Fibroblast of lung (primary cell): ENCODE measurements around the gene ZNF792. TPM values are rescaled to one million over a fixed set of nuclear protein-coding genes. Genes with fewer than 3 reads are reported as not detected.
"Not testable (repeated sequence)": the region's sequence is repeated elsewhere in the genome, so short reads cannot be mapped to it uniquely, and the experiment has no call there.

Experiments used
- DNase-seq, 2 donors: peaks; one replicate each; pipeline versions ENCODE4 v3.0.0 to v3.0.0-alpha.2; 2010; ENCODE audit warnings: low read depth in 2 of 2
- H2AFZ ChIP-seq: 2 replicates; pipeline ENCODE4 v1.5.1; 2012; ENCODE audit warnings: low read length, control low read depth, inconsistent platforms
- H3K27ac ChIP-seq: 2 replicates; pipeline ENCODE4 v1.5.1; 2011; ENCODE audit warnings: low read length, control low read depth; ENCODE audit not compliant: insufficient read depth
- H3K27me3 ChIP-seq: 2 replicates; pipeline ENCODE4 v1.5.1; 2011; ENCODE audit warnings: mild to moderate bottlenecking, low read length; ENCODE audit not compliant: control insufficient read depth, insufficient read depth
- H3K36me3 ChIP-seq: 2 replicates; pipeline ENCODE4 v1.5.1; 2011; ENCODE audit warnings: low read length; ENCODE audit not compliant: control insufficient read depth, insufficient read depth
- H3K4me1 ChIP-seq: 2 replicates; pipeline ENCODE4 v1.5.1; 2011; ENCODE audit warnings: low read length; ENCODE audit not compliant: control insufficient read depth, insufficient read depth; ENCODE audit errors: extremely low read depth
- H3K4me2 ChIP-seq: 2 replicates; pipeline ENCODE4 v1.5.1; 2011; ENCODE audit warnings: low read length, control low read depth; ENCODE audit not compliant: insufficient read depth; ENCODE audit errors: extremely low read depth
- H3K4me3 ChIP-seq, 4 experiments: fragments of 200-600 bp in 1 of 4; sonication (generic) in 1 of 4; replicated peaks in 1 of 4; 2 replicates each; pipeline ENCODE4 v1.5.1; 2011 to 2016; ENCODE audit warnings: low read length in 4 of 4, low read depth in 3 of 4, mild to moderate bottlenecking in 3 of 4, control low read depth in 2 of 4, inconsistent platforms in 1 of 4, mixed read lengths in 1 of 4; ENCODE audit not compliant: insufficient read depth in 1 of 4; ENCODE audit errors: control extremely low read depth in 1 of 4
- H3K79me2 ChIP-seq: 2 replicates; pipeline ENCODE4 v1.5.1; 2012; ENCODE audit warnings: mild to moderate bottlenecking, low read length, inconsistent platforms; ENCODE audit not compliant: control insufficient read depth, insufficient read depth
- H3K9ac ChIP-seq: 2 replicates; pipeline ENCODE4 v1.5.1; 2011; ENCODE audit warnings: mild to moderate bottlenecking, low read length, control low read depth; ENCODE audit not compliant: insufficient read depth
- H3K9me3 ChIP-seq: 2 replicates; pipeline ENCODE4 v1.5.1; 2012; ENCODE audit warnings: low read depth, low read length; ENCODE audit not compliant: control insufficient read depth, insufficient read depth
- H4K20me1 ChIP-seq: 2 replicates; pipeline ENCODE4 v1.5.1; 2011; ENCODE audit warnings: low read length; ENCODE audit not compliant: control insufficient read depth, insufficient read depth; ENCODE audit errors: extremely low read depth
- EZH2 ChIP-seq: IDR thresholded peaks from 2 replicates; pipeline ENCODE4 v1.5.1; 2012; ENCODE audit warnings: low read length, control low read depth, mild to moderate bottlenecking; ENCODE audit errors: missing control alignments
- polyA plus RNA-seq, 2 donors: library from polyadenylated mRNA; depleted of rRNA in 1 of 2; stranded (reverse) in 1 of 2; unstranded in 1 of 2; fragments of >200 nt; gene quantifications; 2 replicates each; pipeline ENCODE4 v1.2.1, GENCODE V29; 2011 to 2012; ENCODE audit warnings: missing spikeins in 1 of 2
- total RNA-seq: library from RNA; depleted of rRNA; stranded (reverse); fragments of >200 nt; gene quantifications from 2 replicates; pipeline ENCODE4 v1.2.1, GENCODE V29; 2014
- TF ChIP-seq, protein P1 (sequence below), 2 donors: IDR thresholded peaks in 1 of 2; conservative IDR thresholded peaks in 1 of 2; 1 replicate in 1 of 2; 2 replicates in 1 of 2; pipeline ENCODE4 v1.5.1; 2011 to 2012; ENCODE audit warnings: low read length in 2 of 2, control low read depth in 1 of 2, inconsistent platforms in 1 of 2, low read depth in 1 of 2, mild to moderate bottlenecking in 1 of 2

The ZNF792 gene
- total and polyA plus RNA-seq, 2 donors (not counting 1 experiment from before 2014, with no cell fraction given), result 1.7 to 5.0 TPM

DNA sequence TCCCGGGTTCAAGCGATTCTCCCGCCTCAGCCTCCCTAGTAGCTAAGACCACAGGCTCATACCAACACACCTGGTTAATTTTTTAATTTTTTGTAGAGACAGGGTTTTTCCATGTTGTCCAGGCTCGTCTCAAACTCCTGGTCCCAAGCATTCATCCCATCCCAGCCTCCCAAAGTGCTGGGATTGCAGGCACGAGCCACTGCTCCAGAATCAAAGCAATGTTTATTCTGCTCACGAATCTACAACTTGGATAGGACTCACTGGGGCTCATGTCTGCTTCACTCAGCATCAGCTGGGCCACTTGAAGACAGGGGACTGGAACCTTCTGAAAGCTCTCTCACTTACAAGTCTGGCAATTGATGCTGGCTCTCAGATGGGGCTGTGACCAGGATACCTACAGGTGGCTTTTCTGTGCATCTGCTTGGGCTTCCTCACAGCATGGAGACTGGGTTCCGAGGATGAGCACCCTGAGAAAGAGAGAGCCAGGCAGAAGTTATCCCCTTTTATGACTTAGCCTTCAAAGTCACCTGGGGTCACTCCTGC, 8.2 kb upstream of the ZNF792 start:
- no peak for TF ChIP-seq EZH2
- TF ChIP-seq, protein P1, sequence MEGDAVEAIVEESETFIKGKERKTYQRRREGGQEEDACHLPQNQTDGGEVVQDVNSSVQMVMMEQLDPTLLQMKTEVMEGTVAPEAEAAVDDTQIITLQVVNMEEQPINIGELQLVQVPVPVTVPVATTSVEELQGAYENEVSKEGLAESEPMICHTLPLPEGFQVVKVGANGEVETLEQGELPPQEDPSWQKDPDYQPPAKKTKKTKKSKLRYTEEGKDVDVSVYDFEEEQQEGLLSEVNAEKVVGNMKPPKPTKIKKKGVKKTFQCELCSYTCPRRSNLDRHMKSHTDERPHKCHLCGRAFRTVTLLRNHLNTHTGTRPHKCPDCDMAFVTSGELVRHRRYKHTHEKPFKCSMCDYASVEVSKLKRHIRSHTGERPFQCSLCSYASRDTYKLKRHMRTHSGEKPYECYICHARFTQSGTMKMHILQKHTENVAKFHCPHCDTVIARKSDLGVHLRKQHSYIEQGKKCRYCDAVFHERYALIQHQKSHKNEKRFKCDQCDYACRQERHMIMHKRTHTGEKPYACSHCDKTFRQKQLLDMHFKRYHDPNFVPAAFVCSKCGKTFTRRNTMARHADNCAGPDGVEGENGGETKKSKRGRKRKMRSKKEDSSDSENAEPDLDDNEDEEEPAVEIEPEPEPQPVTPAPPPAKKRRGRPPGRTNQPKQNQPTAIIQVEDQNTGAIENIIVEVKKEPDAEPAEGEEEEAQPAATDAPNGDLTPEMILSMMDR (conservative IDR thresholded peaks at IDR 0.05 in 1 of 2, IDR thresholded peaks at IDR 0.05 in 1 of 2; ENCODE audit: low read depth in 1 of 2, low read length in 2 of 2), result no peak
- no peak overlapping the region for H3K27ac ChIP-seq
- no peak for DNase-seq
- H3K4me2 ChIP-seq, result no peak overlapping the region
- no peak overlapping the region for H3K4me3 ChIP-seq
- H4K20me1 ChIP-seq, result no peaks in the 10 kb centered on the region
- no peak overlapping the region for H2AFZ ChIP-seq
- H3K4me1 ChIP-seq, result no peaks in the 10 kb centered on the region
- H3K27me3 ChIP-seq, result no peaks in the 10 kb centered on the region
- H3K79me2 ChIP-seq, result no peaks in the 10 kb centered on the region
- no peak overlapping the region for H3K9ac ChIP-seq
- H3K9me3 ChIP-seq, result no peaks in the 10 kb centered on the region
- no peaks in the 10 kb centered on the region for H3K36me3 ChIP-seq

DNA sequence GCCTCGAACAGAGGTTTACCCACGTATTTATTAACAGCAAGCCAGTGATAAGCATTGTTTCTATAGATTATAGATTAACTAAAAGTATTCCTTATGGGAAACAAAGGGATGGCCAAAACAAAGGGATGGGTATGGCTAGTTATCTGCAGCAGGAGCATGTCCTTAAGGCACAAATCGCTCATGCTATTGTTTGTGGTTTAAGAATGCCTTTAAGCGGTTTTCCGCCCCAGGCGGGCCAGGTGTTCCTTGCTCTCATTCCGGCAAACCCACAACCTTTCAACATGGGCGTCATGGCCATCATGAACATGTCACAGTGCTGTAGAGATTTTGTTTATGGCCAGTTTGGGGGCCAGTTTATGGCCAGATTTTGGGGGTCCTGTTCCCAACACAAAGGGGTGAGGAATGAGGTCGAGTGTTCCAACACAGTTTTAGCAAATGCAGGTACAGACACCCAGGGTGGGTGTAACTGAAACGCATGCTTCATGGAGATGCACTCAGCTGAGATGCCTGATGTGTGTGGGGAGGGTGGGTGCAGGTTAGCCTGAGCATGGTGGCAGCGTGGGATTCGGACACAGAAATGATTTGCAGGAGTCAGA, 6.3 kb upstream of the ZNF792 start:
- H3K4me1 ChIP-seq, H3K4me3 ChIP-seq, H4K20me1 ChIP-seq, H3K9ac ChIP-seq, H3K36me3 ChIP-seq, H3K27me3 ChIP-seq, H2AFZ ChIP-seq, H3K27ac ChIP-seq, H3K9me3 ChIP-seq, DNase-seq, H3K79me2 ChIP-seq, H3K4me2 ChIP-seq: not testable (repeated sequence)

DNA sequence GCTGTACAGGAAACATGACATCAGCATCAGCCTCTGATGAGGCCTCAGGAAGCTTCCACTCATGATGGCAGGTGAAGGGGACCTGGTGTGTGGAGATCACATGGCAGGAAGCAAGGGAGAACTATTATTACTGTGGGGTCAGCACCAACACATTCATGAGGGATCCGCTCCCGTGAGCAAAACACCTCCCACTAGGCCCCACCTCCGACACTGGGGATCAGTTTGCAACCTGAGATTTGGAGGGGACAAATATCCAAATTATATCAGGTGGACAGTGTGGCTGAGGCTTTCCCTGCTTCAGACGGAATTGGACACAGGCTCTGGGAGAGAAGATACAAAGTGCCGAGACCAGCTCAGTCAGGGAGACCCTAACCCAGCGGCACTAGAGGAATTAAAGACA, 5.7 kb upstream of the ZNF792 start:
- DNase-seq, result no peak
- no peaks in the 10 kb centered on the region for H3K4me1 ChIP-seq
- H3K4me2 ChIP-seq, result no peak overlapping the region
- H3K79me2 ChIP-seq, result no peaks in the 10 kb centered on the region
- H2AFZ ChIP-seq, result no peak overlapping the region
- H3K27ac ChIP-seq, result no peak overlapping the region
- H3K9ac ChIP-seq, result no peak overlapping the region
- H4K20me1 ChIP-seq, result no peaks in the 10 kb centered on the region
- H3K9me3 ChIP-seq, result no peaks in the 10 kb centered on the region
- no peak overlapping the region for H3K4me3 ChIP-seq
- H3K27me3 ChIP-seq, result no peaks in the 10 kb centered on the region
- TF ChIP-seq, protein P1 (conservative IDR thresholded peaks at IDR 0.05 in 1 of 2, IDR thresholded peaks at IDR 0.05 in 1 of 2; ENCODE audit: low read depth in 1 of 2, low read length in 2 of 2), result no peak
- no peak for TF ChIP-seq EZH2
- H3K36me3 ChIP-seq, result no peaks in the 10 kb centered on the region
